Stimulated activated CD8-positive, alpha-beta memory T cell treated with anti-CD3 and anti-CD28 coated beads, Interleukin-2, amount 100 ng/mL, for 1 hour (primary cell): ENCODE results near the gene NOS3.
"Not testable (repeated sequence)": the region's sequence is repeated elsewhere in the genome, so short reads cannot be mapped to it uniquely, and the experiment has no call there.

Experiments
- DNase-seq, 2 donors: peaks; one replicate each; pipeline ENCODE4 v3.0.0-alpha.2; 2020; ENCODE audit warnings: low read depth in 2 of 2

NOS3 gene

GRCh38 chr7:151035902-151036301 lies 45.1 kb downstream of the NOS3 start:
- no peak for DNase-seq

- peak in 1 of 2 donors; percentile 25 for DNase-seq
Measured at GRCh38 chr7:151038951-151039849, 48.4 kb downstream of the NOS3 start.

- DNase-seq = no peak
Measured at GRCh38 chr7:151039850-151040548, 49.2 kb downstream of the NOS3 start.

GRCh38 chr7:151040616-151041375 lies 50.0 kb downstream of the NOS3 start:
- no peak for DNase-seq

GRCh38 chr7:151043449-151043848 lies 52.6 kb downstream of the NOS3 start:
- DNase-seq = not testable (repeated sequence)

GRCh38 chr7:151043959-151044358 lies 53.1 kb downstream of the NOS3 start:
- no peak for DNase-seq

- DNase-seq = no peak
Measured at GRCh38 chr7:151045262-151045661, 54.4 kb downstream of the NOS3 start.

- no peak for DNase-seq
Measured at GRCh38 chr7:151045967-151046366, 55.1 kb downstream of the NOS3 start.

GRCh38 chr7:151046603-151047573 lies 56.1 kb downstream of the NOS3 start:
- DNase-seq = no peak

- no peak for DNase-seq
Measured at GRCh38 chr7:151047976-151048815, 57.4 kb downstream of the NOS3 start, which contains the start of gene ASIC3. TSS of gene ASIC3 (plus strand) at chr7:151048531. CDS start at chr7:151048886, 355 bp downstream.

- no peak for DNase-seq
Measured at GRCh38 chr7:151048911-151049463, 58.2 kb downstream of the NOS3 start.

GRCh38 chr7:151051108-151051507 lies 60.3 kb downstream of the NOS3 start:
- no peak for DNase-seq

GRCh38 chr7:151053096-151053495 lies 62.3 kb downstream of the NOS3 start:
- DNase-seq = no peak

- DNase-seq = no peak
Measured at GRCh38 chr7:151053751-151054150, 62.9 kb downstream of the NOS3 start.

- no peak for DNase-seq
Measured at GRCh38 chr7:151056283-151056665, 65.5 kb downstream of the NOS3 start.

- DNase-seq = no peak
Measured at GRCh38 chr7:151056666-151057505, 66.1 kb downstream of the NOS3 start.

- DNase-seq = no peak
Measured at GRCh38 chr7:151057506-151057988, 66.7 kb downstream of the NOS3 start, which contains the start of gene CDK5. TSS of gene CDK5 (minus strand) at chr7:151057897. CDS start at chr7:151057848, 49 bp downstream.

GRCh38 chr7:151057989-151058780 lies 67.4 kb downstream of the NOS3 start:
- DNase-seq = peak; percentile 88 to 92
